Testis (tissue), 3 donors: ENCODE data around the gene SLC44A5. TPM values are rescaled to one million over a fixed set of nuclear protein-coding genes. Genes with fewer than 3 reads are reported as not detected.

Experiments used
- DNase-seq: peaks from one replicate; pipeline ENCODE4 v3.0.0-alpha.2; 2019
- H3K27ac ChIP-seq, 2 donors: fragments of 200-600 bp; sonication (generic); one replicate each; pipeline ENCODE4 v1.5.1; 2019
- H3K27me3 ChIP-seq: fragments of 200-600 bp; sonication (generic); one replicate; pipeline ENCODE4 v1.5.1; 2019
- H3K36me3 ChIP-seq: fragments of 200-600 bp; sonication (generic); one replicate; pipeline ENCODE4 v1.5.1; 2017; ENCODE audit warnings: low read depth; ENCODE audit errors: missing control alignments
- H3K4me1 ChIP-seq: fragments of 200-600 bp; sonication (generic); one replicate; pipeline ENCODE4 v1.5.1; 2019
- H3K4me3 ChIP-seq, 2 donors: fragments of 200-600 bp; sonication (generic); one replicate each; pipeline ENCODE4 v1.5.1; 2017 to 2019
- H3K9me3 ChIP-seq: fragments of 200-600 bp; sonication (generic); one replicate; pipeline ENCODE4 v1.5.1; 2017
- POLR2A ChIP-seq: fragments of 450-650 bp; IDR thresholded peaks from one replicate; pipeline ENCODE4 v1.6.1; 2017; ENCODE audit warnings: antibody characterized with exemption, mild to moderate bottlenecking, moderate library complexity
- WGBS, 2 donors: methylation state at CpG; one replicate each; pipeline ENCODE4 v1.1.5; 2018; 5-methylcytosine and 5-hydroxymethylcytosine counted together
- intact Hi-C: fragments of 100-400 bp; cut with DNase I; formaldehyde crosslinking; loops from one replicate; pipeline ENCODE4 v1.15.1; 2023; ENCODE audit warnings: low total_unique reads
- polyA plus RNA-seq: library from polyadenylated mRNA; stranded (reverse); fragments of 350-450 nt; fragmentation: Illumina TruSeq; extraction: RNeasy Lipid Tissue Mini Kit (QIAGEN cat#74804); gene quantifications from one replicate; pipeline ENCODE4 v1.2.3, GENCODE V29; 2014; ENCODE audit warnings: low read depth, low replicate concordance; ENCODE audit not compliant: insufficient read depth
- total RNA-seq, 2 donors: library from RNA; depleted of rRNA; stranded (reverse); fragments of >200 nt; gene quantifications; one replicate each; pipeline ENCODE4 v1.2.3, GENCODE V29; 2016
- TF ChIP-seq, protein P1 (sequence below), 3 experiments: fragments of 450-650 bp in 2 of 3; fragments of 200-600 bp in 1 of 3; sonication (generic) in 1 of 3; IDR thresholded peaks; one replicate each; pipeline ENCODE4 v1.5.1; 2016 to 2019; ENCODE audit warnings: antibody characterized with exemption in 3 of 3, mild to moderate bottlenecking in 2 of 3, moderate library complexity in 1 of 3

SLC44A5 gene
- total and polyA plus RNA-seq, 3 donors from 2014 or later = 4.9 to 10.6 (median 4.9) TPM

DNA sequence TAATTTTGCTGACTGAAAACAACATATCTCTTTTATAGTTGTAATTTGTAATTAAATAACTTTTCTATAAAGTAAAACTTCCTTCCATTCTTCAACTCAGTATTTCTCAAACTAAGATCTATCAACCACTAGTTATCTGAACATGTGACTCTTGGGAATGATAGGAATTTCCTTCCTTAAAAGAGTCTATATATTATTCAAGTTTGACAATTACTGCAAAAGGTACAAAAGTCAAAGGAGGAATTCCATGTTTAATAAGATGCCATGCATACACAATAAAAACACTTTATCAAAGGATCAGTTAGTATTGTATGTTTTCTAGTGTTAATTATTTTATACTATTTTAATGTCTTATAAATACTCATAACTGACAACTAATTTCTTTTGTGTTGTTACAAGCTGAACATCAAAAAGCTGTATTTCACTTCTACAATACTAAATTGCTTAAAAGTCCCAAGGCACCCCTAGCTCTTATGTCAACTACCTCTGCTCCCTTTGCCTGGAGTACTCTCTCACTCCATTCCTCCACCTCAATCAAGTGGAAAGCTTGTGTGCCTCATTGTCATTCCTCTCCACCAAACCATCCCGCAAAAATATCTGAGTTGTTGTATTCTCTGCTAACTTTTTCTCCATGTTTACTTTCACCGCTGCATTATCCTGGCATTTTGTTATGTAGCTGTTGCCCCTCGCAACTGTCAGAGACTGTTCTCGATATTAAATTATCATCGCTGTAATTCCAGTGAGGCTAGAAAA, 67.9 kb downstream of the SLC44A5 start:
- no peaks in the 10 kb centered on the region for H3K4me1 ChIP-seq
- H3K9me3 ChIP-seq = no peaks in the 10 kb centered on the region
- no peak overlapping the region for H3K27ac ChIP-seq
- WGBS, 2 donors = 85 to 90% methylated on average over 5 of the region's 5 CpGs
- DNase-seq = no peak
- no peaks in the 10 kb centered on the region for H3K36me3 ChIP-seq
- intact Hi-C loops = no loop called here
- no peaks in the 10 kb centered on the region for H3K27me3 ChIP-seq
- no peak overlapping the region for H3K4me3 ChIP-seq
- TF ChIP-seq POLR2A = no peak
- TF ChIP-seq, protein P1, sequence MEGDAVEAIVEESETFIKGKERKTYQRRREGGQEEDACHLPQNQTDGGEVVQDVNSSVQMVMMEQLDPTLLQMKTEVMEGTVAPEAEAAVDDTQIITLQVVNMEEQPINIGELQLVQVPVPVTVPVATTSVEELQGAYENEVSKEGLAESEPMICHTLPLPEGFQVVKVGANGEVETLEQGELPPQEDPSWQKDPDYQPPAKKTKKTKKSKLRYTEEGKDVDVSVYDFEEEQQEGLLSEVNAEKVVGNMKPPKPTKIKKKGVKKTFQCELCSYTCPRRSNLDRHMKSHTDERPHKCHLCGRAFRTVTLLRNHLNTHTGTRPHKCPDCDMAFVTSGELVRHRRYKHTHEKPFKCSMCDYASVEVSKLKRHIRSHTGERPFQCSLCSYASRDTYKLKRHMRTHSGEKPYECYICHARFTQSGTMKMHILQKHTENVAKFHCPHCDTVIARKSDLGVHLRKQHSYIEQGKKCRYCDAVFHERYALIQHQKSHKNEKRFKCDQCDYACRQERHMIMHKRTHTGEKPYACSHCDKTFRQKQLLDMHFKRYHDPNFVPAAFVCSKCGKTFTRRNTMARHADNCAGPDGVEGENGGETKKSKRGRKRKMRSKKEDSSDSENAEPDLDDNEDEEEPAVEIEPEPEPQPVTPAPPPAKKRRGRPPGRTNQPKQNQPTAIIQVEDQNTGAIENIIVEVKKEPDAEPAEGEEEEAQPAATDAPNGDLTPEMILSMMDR (IDR thresholded peaks at IDR 0.05) = no peak

DNA sequence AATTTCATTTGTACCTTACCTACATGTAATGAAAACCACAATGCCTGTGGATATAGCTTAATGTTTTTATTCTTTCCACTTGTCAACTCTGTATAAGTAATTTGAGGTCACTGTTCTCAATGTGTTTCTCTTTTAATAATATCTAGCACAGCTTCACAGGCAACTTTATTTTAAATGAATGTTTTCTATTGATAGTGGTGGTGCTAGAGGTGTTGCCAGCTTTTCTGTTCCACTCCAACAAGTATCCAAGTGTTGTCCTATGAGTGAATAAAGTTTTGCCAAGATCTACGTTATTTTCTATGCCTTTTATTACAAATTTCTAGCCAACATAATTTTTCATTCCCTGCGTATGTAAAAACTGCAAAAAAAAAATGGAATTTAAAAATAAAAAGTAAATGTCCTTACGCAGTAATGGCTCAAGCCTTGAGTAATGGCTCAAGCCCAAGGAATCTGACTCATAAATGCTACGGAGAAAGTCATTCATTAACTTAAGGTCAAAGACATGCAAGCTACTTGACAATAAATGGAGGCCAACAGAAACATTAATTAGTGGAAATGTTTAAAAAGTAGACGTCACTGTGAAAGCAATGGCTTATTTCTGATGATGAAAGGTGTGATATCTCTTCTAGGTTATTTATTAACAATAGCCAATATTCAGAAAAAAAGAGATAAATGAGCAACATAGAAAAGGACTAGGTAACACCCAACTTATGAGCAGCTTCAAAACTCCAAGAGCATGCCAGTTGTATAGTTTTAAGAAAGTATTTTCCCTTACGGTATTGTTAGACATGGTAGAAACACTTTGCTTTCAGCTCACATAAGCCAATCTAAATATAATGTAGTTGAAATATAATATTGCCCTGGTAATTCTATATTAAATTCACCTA, 71.4 kb downstream of the SLC44A5 start:
- DNase-seq = no peak
- 56 to 64% methylated on average over 6 of the region's 6 CpGs for WGBS, 2 donors
- no peaks in the 10 kb centered on the region for H3K4me1 ChIP-seq

DNA sequence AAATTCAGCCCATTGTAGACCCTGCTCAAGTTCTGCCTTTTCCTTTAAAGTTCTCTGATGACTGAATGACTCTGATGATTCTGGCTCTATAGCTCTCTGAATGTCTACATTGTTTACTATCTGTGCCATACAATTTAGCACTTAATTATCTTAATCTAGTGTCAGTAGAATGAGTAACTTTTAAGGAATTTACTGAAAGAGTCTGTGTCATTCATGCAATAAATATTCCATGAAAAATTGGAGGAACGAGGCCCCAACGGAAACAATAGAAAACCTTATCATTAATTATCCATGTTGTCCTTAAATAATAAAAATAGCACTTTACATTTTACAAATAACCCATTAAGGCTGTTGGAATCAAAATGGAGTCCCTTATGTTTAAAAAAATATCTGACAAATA, 77.8 kb downstream of the SLC44A5 start:
- Histone ChIP-seq H3K4me1 (no peaks in the 10 kb centered on the region), H3K27me3 (no peaks in the 10 kb centered on the region), H3K9me3 (no peaks in the 10 kb centered on the region), H3K4me3 (no peak overlapping the region), H3K36me3 (no peaks in the 10 kb centered on the region), H3K27ac (no peak overlapping the region)
- TF ChIP-seq POLR2A = no peak
- TF ChIP-seq, protein P1 (IDR thresholded peaks at IDR 0.05) = no peak
- no peak for DNase-seq
- WGBS, 2 donors = 38 to 46% methylated on average over 2 of the region's 2 CpGs
- intact Hi-C loops = no loop called here

More for the DNA sequence above, 71.4 kb downstream of the SLC44A5 start:
- TF ChIP-seq POLR2A = no peak
- TF ChIP-seq, protein P1 (IDR thresholded peaks at IDR 0.05) = no peak
- Histone ChIP-seq H3K9me3 (no peaks in the 10 kb centered on the region), H3K27ac (no peak overlapping the region), H3K27me3 (no peaks in the 10 kb centered on the region), H3K36me3 (no peaks in the 10 kb centered on the region), H3K4me3 (no peak overlapping the region)
- intact Hi-C loops = no loop called here

DNA sequence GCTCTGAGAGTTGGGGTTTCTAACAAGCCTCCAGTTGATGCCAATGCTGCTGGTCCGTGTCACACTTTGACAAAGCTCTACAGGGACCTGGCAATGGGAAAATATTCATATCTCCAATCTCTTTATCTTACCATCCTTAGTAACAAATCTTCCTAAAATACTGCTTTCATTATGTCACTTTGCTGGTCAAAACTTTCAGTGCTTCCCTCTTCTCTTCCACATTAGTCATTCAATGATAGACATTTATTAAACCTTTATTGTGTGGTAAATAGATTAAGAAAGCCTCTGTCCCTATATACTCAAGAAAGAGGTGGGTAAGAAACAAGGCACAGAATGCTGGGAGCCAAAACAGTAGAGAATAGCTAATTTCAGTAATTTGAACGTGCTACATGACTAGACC, 79.3 kb downstream of the SLC44A5 start:
- intact Hi-C loops = no loop called here
- 73 to 87% methylated on average over 2 of the region's 2 CpGs for WGBS, 2 donors
- H3K4me3 ChIP-seq = no peak overlapping the region

More for the DNA sequence above, 79.3 kb downstream of the SLC44A5 start:
- Histone ChIP-seq H3K27me3 (no peaks in the 10 kb centered on the region), H3K9me3 (no peaks in the 10 kb centered on the region), H3K27ac (no peak overlapping the region), H3K36me3 (no peaks in the 10 kb centered on the region), H3K4me1 (no peaks in the 10 kb centered on the region)
- no peak for DNase-seq
- TF ChIP-seq, protein P1 (IDR thresholded peaks at IDR 0.05) = no peak
- TF ChIP-seq POLR2A = no peak
